Putamen (tissue), 1 donor: ENCODE results near the gene MYO5C.
"Not testable (repeated sequence)": the region's sequence is repeated elsewhere in the genome, so short reads cannot be mapped to it uniquely, and the experiment has no call there.

Experiments
- DNase-seq: peaks from one replicate; pipeline ENCODE4 v3.0.0-alpha.2; 2016; ENCODE audit warnings: low spot score

Gene MYO5C

DNA sequence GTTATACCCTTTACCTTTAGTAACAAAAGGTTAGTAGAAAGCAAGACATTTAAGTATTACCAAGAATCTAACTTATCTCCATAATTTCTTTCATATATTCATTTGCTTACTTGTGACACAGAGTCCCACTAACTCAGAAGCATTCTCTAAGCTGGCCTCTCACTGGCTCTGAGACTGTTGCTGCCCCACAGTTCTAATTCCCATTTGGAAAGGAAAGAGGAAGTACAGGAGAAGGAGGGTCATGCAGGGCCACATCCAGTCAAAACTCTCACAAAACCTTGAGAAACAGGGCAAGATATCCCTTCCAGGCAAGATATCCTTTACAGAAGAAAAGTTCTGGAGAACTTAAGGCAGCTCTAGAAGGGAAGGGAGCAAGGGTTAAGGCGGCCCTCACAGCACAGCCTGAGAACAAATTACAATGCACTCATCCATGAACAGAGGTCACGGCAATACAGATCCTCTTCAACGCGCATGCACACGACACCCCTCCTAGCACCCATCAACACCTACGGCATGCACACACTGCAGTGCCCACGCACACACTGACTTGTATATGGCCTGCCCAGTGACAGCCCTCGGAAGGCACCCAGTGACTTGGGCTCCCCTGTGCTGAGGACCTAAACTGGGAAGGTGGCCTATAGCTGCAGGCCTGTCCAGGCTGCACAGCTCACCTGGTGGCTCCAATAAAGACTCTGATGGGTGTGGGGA is 13.0 kb upstream of the MYO5C start:
- DNase-seq: no peak

DNA sequence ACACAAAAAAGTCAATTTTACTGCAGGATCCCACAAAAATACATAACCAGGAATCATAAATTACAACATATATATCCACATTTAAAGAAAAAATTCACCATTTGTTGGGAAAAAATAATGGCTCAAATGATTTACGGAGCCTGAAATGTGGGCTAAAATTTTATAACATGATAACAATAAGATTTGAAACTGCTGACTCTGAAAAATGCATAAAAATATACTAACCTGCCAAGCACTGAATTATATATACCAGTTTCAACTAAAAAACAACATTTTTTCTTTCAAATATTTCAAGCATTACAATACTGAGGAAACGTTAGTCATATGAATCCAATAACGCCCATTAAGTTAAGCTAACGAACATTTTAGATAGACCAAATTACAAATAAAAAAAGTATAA is 12.2 kb upstream of the MYO5C start:
- DNase-seq: no peak

DNA sequence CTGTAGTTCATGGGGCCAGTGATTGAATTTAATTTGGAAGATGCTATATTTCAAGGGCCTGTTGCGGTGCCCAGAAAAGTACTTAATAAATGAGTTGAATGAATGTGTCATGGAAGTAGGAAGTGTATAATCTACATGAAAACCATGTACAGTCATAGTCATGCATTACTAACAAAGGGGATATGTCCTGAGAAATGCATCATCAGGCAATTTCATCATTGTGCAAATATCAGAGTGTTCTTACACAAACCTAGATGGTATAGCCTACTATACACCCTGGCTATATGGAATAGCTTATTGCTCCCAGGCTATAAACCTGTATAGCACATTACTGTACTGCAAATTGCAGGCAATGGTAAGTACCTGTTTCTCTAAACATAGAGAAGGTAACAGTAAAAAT is 10.7 kb upstream of the MYO5C start:
- DNase-seq: no peak

DNA sequence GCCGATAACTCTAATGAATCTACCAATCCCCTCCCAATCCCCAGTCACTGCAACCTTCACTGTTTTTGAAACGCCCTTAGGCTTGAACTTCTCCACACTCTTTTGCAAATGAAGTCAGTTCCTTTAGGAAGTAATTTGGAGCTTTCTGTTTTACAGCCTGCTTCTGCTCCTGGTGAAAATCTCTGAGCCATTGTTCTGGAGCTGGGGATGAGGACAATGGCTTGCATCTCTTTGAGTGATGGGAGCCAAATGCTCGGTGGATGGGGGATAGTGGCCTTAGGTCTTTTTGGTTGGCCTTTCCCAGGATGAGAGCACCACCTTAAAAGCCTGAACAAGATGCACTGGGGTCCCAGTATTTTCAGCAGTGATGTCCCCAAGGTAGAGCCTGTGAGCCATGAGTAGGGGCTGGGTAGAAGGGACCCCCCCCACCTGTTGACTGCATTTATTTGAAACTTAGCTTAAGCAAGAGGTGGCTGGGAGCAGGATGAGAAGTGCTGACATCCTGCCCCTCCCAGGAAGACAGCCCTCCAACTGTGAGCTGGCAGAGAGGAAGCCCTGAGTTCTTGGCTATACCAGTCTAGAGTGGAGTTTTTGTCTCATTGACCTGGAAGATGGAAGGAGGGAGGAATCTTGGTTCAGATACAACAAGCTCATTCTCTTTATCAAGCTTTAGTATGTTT is 7.6 kb upstream of the MYO5C start:
- no peak for DNase-seq

DNA sequence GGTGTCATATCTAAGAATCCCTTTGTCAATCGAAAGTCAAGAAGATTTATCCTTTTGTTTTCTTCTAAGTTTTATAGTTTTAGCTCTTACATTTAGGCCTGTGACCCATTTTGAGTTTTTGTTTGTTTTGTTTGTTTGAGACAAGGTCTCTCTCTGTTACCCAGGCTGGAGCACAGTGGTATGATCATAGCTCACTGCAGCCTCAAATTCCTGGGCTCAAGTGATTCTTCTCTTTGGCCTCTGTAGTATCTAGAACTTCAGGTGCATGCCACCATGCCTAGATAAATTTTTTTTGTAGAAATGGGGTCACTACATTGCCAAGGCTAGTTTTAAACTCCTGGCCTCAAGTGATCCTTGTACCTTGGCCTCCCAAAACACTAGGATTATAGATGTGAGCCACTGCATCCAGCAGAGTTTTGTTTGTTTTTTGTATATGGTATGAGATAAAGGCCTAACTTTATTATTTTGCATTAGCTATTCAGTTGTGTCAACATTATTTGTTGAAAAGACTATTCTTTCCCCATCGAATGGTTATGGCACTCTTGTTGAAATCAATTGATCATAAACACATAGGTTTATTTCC is 5.8 kb upstream of the MYO5C start:
- DNase-seq: no peak

DNA sequence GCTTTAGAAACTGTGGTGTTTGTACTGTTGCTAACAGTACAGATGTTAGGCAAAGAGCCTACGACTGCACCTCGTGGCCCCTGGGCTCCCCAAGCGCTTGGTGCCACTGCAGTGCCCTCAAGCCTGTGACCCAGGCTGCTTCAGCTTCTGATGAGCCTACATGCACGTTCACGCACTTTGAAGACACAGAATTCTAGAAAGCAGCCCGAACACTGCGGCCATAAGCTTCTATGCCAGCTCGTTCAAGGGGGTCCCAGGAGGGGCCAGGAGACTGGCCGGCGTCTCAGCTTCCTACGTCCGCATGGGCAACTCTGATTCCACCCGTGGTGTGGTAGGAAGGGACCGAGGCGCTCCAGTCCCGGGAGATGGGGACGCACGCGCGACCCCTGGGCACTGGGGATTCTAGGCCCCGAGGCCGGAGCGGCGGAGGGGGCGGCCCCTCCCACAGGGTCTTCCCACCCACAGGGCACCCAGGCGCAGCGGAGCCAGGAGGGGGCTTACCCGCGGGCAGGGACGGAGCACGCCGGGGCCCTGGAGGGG is 653 bp downstream of the MYO5C start:
- DNase-seq: no peak

DNA sequence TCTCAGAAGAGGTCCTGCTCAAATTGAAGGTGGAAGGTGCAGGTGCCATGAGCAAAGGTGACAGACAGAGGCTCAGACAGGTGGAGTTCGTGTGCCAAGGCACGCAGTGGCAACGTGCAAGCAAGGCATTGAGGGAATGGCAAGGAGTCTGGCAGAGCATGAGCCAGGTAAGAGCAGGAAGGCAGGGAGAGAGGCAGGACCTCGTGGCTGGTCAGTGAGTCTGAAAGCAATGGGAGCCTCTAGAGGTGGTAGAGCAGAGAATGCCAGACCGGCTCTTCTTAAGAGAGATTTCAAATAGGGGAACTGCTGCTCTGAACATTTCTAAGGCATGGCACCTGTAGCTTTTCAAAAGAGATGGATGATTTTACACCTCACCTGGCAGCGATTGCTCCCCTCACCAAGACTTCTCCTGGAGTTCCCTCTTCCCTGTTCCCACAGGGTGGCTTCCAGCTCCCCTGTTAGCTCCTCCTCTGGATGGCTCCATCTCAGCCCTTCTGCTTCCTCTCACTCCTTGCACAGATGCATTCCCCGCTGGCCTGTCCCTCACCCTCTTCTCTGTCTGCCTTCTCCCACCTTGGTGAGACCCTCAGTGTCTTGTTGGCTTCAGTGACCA is 2.7 kb downstream of the MYO5C start:
- no peak for DNase-seq

DNA sequence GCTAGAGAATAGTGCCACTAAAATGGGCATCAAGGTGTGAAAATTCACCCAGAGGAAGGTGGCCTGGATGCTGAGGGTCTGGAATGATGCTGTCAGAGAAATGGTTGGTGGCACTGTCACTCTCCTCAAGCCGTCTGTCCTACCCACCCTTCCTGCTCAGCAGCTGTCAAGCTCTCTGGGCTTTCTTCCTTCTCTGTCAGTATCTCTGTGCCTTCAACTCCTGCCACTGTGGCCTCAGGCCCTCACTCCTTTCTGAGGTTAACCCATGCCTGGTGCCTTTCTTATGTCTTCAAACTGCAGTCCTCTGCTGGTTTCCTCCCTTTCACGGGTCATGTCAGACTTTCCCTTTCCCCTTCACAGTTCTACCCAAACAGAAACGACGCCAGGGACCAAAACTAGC is 4.4 kb downstream of the MYO5C start:
- no peak for DNase-seq

DNA sequence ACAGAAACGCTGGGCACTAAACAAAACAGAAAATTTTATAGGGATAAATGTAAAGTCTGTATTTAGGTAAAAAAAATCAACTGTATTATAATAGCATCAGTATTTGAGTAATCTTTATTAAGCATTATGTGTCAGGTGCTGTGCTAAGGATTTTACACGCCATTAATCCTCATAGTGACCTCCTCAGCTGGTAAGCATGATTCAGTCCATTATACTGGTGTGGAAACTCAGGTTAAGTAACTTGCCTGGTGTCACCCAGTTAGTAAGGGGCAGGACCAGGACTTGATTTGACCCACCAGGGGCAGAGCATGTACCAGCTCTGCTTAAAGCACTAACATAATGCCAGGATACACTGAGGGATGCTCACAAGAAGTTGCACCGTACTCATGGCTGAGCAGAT is 4.8 kb downstream of the MYO5C start:
- DNase-seq: no peak

DNA sequence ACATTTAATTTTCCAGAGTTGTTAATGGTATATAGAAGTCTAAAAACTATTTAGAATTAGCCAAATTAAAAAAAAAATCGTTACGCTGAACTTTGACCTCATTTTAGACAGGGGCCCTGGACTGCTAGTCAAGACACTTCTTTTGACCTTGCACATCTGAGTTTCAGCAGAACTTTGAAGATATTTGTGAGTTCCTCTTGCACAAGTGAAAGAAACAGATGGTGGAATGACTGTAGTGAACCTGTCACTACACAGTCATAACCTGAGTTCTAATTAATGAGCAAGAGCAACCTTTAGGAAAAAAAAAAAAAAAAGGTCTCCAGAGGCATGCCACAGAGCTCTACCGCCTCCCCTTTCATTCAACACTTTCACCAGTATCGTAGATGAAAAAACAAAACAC is 5.3 kb downstream of the MYO5C start:
- no peak for DNase-seq

DNA sequence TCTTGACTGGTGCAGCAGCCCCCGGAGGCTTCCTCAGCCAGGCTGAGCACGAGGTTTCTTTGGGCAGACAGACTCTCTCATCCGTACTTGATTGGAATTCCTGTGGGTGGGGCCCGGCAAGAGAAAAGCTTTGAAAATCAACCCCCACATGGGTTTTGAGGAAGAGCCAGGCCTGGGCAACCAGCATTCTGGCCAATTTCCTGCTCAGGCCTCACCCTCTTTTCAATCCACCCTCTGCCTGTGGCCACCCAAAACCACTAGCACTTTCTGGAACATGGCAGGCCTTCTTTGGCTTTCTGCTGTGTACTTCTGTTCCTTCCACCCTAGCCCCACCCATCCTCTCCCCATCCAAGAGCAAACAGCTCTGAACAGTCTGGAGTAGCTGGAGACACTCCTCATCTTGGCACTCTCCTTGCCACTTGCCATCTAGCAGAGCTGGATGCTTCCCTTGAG is 5.9 kb downstream of the MYO5C start:
- DNase-seq: no peak

DNA sequence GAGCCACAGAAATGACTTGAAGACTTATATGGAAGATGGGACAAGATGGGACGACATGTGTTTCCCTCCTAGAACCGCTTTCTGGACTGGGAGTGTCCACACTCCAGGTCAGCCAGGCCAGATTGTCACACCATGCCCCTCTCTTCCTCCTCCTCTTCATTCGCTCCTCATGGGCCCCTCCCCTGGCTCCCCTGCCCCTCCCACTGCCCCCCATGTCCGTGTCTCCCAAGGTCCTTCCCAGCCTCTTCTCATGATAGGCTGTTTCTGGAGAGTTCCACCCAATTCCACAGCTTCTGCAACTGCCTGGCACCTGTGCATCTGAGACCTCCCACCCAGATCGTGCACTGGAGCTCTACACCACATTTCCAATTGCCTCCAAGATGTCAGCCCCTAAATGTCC is 6.6 kb downstream of the MYO5C start:
- no peak for DNase-seq

DNA sequence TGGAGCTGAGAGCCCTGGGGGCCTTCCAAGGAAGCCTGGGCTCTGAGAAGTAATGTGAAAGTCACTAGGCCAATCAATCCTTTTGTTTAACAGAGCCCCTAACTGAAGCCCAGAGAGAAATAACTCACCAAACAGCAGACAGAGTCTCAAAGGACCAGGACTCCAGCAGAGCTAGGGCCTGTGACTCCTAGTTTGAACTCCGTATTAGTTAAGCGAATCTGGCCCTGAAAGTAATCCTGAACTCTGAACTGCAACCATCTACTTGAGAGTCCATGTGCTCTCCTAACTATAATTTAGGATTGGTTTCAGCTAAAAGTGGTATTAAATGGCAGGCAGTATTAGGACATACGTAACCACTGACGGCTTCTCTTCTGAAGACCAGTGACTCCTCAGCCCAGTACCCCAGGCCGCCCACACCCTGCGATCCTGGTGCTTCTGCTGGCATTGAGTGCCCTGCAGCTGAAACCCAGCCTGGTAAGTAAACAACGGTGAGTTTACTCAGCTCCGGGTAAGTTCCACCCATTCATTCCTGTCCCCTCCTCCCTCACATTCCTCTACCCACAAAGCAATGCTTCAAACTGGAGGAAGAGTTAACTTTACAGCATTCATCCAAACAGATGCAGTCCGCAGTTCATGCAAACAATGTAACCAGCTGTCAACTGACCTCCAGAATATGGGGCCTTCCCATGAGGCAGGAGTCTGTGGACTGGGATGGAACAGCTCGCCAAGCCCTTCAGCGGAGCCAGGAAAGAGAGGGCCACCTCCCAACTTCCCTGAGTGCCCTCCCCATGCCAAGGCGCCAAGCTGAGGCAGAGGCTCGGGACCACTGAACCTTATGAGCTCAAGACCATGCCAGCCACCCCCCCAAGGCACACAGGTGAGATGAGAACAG is 7.3 kb downstream of the MYO5C start:
- DNase-seq: no peak

DNA sequence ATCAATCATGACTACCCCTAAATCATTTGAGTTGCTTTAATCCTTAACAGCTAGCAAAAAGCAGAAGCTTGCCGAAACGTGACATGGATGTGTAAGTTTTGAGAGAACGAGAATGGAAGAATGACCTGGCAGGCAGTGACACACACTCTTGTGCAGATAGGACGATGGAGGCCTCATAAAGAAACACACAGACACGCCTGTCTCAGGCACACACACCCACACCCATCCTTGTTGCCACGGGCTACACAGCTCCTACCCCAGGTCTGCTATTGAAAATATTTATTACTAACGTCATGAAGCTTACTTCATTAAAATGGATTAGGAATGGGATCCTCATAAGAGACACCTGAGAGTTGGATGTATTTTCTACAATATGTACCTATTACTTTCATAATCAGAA is 8.5 kb downstream of the MYO5C start:
- no peak for DNase-seq

DNA sequence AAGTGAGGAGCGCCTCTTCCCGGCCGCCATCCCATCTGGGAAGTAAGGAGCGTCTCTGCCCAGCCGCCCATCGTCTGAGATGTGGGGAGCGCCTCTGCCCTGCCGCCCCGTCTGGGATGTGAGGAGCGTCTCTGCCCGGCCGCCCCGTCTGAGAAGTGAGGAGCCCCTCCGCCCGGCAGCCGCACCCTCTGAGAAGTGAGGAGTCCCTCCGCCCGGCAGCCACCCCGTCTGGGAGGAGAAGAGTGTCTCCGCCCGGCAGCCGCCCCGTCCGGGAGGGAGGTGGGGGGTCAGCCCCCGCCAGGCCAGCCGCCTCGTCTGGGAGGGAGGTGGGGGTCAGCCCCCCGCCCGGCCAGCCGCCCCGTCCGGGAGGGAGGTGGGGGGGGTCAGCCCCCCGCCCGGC is 9.7 kb downstream of the MYO5C start:
- DNase-seq: not testable (repeated sequence)

DNA sequence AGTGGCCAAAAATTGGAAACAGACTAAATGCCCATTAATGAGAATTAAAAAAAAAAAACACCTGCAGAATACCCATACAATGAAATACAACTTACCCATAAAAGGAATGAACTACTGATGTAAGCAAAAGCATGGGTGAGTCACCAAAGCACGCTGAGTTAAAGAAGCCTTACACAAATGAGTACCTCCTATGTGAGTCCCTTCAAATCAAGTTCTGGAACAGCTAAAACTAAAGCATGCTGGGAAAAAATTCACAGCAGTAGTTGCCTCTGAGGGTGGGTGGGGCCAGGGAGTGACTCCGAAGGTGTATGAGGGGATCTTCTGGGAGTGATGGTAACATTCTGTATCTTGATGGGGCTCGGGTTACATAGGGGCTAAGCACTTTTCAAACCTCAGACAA is 11.4 kb downstream of the MYO5C start:
- DNase-seq: peak; percentile 47

DNA sequence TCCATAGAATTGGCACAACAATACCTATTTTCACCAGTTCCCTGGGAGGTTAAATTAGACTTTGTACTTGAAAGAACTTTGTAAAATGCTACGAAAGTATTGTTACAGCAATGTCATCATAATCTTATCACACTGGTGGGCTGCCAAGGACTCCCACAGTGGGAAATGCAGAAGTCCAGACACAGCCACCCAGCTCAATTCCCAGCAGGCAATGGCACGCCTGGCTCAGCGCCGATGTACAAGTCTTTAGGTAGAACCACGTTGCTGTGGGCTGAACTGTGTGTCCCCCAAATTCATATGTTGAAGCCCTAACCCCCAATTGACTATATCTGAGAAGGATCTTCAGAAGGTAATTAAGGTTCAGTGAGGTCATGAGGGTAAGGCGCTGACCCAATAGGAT is 12.3 kb downstream of the MYO5C start:
- DNase-seq: no peak

DNA sequence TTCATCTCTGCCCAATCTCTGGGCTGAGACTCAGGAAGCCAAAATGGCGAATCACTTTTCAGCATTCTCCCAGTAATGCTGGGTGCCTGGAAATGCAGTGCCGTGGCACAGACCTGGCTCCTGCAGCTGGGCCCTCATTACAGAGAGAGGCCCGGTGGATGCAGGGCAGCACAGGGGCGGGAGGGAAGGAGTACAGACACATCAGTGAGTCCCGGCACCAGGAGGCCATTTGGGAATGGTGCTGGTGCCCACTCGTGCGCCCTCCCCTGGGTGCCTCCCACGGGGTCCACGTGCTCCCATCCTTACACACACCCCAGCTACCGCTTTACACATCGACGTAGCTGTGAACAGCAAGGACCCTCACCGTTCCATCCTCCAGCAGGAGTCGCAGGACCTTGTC is 13.2 kb downstream of the MYO5C start:
- DNase-seq: no peak

DNA sequence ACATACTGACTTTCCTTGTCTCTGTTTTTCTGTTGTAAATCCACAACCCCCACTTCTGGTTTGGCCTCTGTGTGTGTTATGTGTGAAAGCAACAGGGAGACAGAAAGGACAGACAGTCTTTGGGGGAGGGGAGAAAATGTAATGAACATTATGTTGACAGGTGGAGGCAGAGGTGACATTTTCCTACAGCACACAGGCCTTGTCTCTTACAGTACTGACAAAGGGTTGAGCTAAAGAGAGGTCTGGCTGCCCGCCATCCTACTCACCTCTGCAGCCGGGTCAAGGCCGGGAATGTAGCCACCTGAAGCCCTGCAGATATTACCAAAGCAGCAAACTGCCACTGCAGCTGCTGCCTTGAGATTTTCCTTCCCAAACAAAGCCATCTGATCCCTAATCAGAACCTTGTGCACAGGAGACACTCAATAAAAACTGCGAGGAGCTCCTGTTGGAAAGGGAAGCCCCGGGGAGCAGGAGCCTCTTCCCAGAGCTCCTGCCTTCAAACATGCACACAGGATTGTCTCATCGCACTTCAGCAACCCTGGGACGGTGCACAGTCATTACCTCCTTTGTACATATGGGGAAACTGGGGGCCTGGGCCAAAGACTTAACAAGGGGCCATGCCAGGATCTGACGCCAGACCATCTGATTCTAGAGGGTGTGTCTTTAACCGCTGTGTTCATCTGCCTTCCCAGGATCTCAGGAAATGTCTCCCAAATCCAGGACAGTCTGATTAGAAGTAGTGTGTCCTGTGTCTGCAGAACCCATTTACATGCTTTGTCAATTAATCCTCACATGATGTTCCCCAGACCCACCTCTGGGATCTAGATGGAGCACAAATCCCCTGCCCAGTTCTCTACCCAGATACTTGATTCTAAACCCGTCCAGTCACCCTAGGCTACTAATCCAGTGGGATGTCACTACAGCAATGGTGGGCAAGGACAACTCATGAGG is 14.2 kb downstream of the MYO5C start:
- DNase-seq: no peak

DNA sequence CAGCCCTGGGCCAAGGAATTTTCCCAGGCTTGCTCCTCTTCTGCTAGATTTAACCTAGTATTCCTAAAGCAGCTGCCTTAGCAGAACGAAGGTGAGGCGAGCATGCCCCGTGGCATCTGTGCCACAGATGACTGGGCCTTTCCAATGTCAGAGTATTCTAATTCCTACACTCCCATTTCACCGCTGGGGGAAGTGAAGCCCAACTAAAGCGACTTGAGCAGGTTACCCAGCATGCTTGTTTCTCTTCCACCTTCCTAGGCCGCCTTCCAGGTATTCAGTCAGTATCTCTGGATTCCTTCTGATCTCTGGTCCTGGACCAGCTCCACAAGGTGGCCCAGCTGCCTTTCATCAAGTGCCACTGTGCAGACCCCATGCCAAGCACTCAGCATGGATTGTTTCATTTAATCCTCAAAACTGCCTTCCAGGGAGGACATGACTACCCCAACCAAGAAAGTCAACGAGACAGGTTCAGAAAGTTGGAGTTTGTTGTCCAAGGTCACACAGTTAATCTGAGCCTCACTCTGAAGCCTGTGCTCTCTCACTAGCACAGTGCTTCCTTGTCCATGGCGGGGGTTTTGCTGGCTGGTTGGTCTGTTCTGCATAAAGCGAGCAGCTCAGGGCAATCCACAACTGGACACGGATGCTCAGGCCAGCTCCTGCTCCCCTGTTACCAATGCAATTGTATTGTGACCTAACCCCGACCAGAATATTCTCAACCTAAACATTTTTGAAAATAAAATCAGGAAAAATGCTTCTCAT is 15.1 kb downstream of the MYO5C start:
- no peak for DNase-seq
